BJ (cell line): Measurements from ENCODE around the gene PET100. TPM values are rescaled to one million over a fixed set of nuclear protein-coding genes. Genes with fewer than 3 reads are reported as not detected.

Experiments
- CTCF ChIA-PET: fragments of 350-600 bp; formaldehyde crosslinking; extraction: SDS; loops from one replicate; lab custom pipeline; 2021; ENCODE audit warnings: antibody characterized with exemption, inconsistent platforms; lab: Yijun Ruan, JAX
- POLR2A ChIA-PET: fragments of 300-600 bp; sonication (Branson Sonifier 250); formaldehyde crosslinking; extraction: SDS; loops from one replicate; lab custom pipeline; 2021; ENCODE audit warnings: antibody characterized with exemption; lab: Charles Lee
- DNase-seq: peaks from one replicate; pipeline ENCODE4 v3.0.0-alpha.2; 2011; ENCODE audit warnings: low read depth
- H3K27me3 ChIP-seq: 2 replicates; pipeline ENCODE4 v1.6.0; 2011; ENCODE audit warnings: low read length; ENCODE audit not compliant: control insufficient read depth, insufficient read depth
- H3K36me3 ChIP-seq: 2 replicates; pipeline ENCODE4 v1.5.1; 2011; ENCODE audit warnings: low read length; ENCODE audit not compliant: control insufficient read depth, insufficient read depth
- H3K4me3 ChIP-seq: 2 replicates; pipeline ENCODE4 v1.5.1; 2011; ENCODE audit warnings: low read depth, mild to moderate bottlenecking, control low read depth, low read length
- polyA plus RNA-seq: library from polyadenylated mRNA; depleted of rRNA; stranded (reverse); fragments of >200 nt; gene quantifications from 2 replicates; pipeline ENCODE4 v1.2.3, GENCODE V29; 2011
- TF ChIP-seq, protein P1 (sequence below): IDR thresholded peaks from 2 replicates; pipeline ENCODE4 v1.5.1; 2011; ENCODE audit warnings: low read depth, mild to moderate bottlenecking, control low read depth, inconsistent platforms, low read length, moderate library complexity; ENCODE audit not compliant: insufficient read depth

PET100 gene
- polyA plus RNA-seq, 1 experiment, result 8.9 TPM

DNA sequence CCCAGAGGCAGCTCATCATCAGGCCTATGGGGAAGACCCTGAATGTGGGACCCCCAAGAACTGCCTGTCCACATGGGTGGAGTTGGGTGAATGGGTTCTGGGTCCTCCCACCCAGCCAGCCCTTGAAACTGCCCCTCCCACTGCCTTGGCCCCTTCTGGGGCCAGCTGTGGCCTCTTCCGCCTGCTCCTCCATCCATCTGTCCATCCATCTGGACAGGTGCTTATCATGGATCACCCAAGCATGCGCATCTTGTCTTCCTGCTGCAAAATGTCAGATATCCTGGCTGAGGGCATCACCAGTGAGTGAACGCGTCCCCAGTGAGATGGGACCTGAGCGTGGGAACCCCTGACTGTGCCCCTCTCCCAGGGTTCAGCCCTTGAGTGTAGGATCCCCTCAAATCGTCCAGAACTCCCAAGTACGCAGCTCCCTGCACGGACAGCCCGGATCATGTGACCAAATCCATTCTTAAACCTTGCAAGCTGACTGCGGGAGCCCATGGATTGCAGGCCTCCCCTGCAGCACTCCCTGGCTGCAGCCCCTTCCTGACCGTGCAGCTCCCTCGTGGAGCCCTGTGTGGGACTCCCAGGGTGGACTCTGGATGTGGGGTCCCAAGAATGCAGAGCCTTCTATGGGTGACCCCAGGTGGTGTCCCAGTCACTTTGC lies 9.3 kb downstream of the PET100 start:
- TF ChIP-seq, protein P1, sequence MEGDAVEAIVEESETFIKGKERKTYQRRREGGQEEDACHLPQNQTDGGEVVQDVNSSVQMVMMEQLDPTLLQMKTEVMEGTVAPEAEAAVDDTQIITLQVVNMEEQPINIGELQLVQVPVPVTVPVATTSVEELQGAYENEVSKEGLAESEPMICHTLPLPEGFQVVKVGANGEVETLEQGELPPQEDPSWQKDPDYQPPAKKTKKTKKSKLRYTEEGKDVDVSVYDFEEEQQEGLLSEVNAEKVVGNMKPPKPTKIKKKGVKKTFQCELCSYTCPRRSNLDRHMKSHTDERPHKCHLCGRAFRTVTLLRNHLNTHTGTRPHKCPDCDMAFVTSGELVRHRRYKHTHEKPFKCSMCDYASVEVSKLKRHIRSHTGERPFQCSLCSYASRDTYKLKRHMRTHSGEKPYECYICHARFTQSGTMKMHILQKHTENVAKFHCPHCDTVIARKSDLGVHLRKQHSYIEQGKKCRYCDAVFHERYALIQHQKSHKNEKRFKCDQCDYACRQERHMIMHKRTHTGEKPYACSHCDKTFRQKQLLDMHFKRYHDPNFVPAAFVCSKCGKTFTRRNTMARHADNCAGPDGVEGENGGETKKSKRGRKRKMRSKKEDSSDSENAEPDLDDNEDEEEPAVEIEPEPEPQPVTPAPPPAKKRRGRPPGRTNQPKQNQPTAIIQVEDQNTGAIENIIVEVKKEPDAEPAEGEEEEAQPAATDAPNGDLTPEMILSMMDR, result no peak
- H3K27me3 ChIP-seq, result no peaks in the 10 kb centered on the region
- no peak for DNase-seq
- H3K36me3 ChIP-seq, result peaks cover 2% of the 10 kb centered on the region
- ChIA-PET POLR2A (no interaction called here), CTCF (interaction anchor here (0.7 to 2.8 kb wide), 2 partner anchors 12 to 42 kb away, joined by 3 to 15 read pairs; partner anchors contain the start of gene TRAPPC5)
- no peak overlapping the region for H3K4me3 ChIP-seq

DNA sequence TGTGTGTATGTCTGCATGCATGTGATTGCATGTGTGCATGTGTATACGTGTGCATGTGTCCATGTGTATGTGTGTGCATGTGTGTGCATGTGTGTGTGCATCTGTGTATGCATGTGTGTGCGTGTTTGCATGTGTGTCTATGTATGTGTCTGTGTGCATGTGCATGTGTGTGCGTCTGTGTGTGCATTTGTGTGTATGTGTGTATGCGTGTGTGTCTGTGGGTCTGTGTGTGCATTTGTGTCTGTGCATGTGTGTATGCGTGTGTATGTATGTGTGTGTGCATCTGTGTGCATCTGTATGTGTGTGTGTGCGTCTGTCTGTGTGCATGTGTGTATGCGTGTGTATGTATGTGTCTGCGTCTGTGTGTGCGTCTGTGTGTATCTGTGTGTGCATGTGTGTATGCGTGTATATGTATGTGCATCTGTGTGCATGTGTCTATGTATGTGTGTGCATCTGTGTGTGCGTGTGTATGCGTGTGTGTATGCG lies 10.3 kb downstream of the PET100 start:
- no peaks in the 10 kb centered on the region for H3K27me3 ChIP-seq
- no peak for DNase-seq
- CTCF ChIA-PET, result no interaction called here
- POLR2A ChIA-PET, result no interaction called here
- peaks cover 2% of the 10 kb centered on the region for H3K36me3 ChIP-seq
- TF ChIP-seq, protein P1, result no peak
- H3K4me3 ChIP-seq, result no peak overlapping the region

DNA sequence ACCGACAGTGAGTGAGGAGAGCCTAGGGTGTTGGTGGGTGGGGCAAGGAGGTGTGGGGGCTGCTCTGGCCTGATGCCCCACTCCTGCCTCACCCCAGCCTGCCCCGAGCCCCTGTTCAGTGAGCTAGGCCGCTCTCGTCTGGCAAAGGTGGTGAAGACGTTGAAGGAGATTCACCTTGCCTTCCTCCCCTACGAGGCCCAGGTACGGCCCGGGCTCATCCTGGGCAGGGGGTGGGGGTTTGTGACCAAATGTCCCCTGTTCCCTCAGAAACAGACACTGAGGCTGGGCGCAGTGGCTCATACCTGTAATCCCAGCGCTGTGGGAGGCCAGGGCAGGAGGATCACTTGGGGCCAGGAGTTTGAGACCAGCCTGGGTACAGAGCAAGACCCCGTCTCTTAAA lies 11.2 kb downstream of the PET100 start:
- DNase-seq, result no peak
- TF ChIP-seq, protein P1, result no peak
- Histone ChIP-seq H3K27me3 (no peaks in the 10 kb centered on the region), H3K4me3 (no peak overlapping the region), H3K36me3 (peaks cover 2% of the 10 kb centered on the region)
- POLR2A ChIA-PET, result no interaction called here
- CTCF ChIA-PET, result interaction anchor here (0.5 to 2.7 kb wide), 3 partner anchors 11 to 486 kb away, joined by 3 to 11 read pairs (median 4); no protein-coding TSS in a partner anchor

DNA sequence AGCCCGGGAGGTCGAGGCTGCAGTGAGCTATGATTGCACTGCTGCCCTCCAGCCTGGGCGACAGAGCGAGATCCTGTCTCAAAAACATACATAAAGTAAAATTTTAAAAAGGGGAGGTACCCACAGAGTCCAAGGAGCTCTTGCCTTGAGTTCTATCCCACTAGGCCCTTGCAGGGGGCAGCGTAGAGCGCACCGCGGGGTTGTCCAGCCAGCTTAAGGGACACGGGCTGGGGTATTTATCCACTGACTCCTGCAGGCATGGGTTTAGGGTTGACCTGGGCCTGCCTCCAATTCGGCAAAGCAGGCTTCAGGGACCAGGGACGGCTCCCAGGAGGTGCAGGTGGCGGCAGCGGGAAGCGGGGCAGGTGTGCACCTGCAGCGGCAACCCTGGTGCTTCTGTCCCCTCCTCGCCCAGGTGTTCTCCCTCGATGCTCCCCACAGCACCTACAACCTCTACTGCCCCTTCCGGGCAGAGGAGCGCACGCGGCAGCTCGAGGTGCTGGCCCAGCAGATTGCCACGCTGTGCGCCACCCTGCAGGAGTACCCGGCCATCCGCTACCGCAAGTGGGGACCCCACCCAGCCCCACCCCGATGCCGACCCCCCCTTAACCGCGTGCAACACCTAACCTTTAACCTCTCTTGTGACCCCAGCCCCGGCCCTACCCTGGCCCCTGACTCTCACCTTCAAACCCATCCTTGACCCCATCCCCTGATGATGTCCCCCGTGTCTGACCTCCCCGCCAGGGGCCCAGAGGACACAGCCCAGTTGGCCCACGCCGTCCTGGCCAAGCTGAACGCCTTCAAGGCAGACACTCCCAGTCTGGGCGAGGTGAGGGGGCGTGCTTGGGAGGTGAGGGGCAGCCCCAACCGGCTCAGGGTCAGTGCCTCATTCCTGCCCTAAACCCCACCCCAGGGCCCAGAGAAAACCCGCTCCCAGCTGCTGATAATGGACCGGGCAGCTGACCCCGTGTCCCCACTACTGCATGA lies 12.0 kb downstream of the PET100 start:
- Histone ChIP-seq H3K27me3 (no peaks in the 10 kb centered on the region), H3K4me3 (no peak overlapping the region), H3K36me3 (peaks cover 2% of the 10 kb centered on the region)
- CTCF ChIA-PET, result interaction anchor here (0.5 to 2.7 kb wide), 5 partner anchors 8 to 486 kb away, joined by 3 to 11 read pairs (median 4); partner anchors contain the start of genes PCP2 and TRAPPC5
- POLR2A ChIA-PET, result no interaction called here
- TF ChIP-seq, protein P1, result no peak
- DNase-seq, result no peak
